HepG2 (cell line): ENCODE results near the gene APOC3. TPM values are rescaled to one million over a fixed set of nuclear protein-coding genes. Genes with fewer than 3 reads are reported as not detected.

Experiments
- AFF4 ChIP-seq: sonication (generic); formaldehyde crosslinking; IDR thresholded peaks from 2 replicates; pipeline ENCODE4 v1.4.0; 2020; ENCODE audit warnings: missing genetic modification reagents
- ATF6 ChIP-seq: sonication (generic); formaldehyde crosslinking; conservative IDR thresholded peaks from 2 replicates; pipeline ENCODE4 v1.4.0; 2020; ENCODE audit warnings: missing genetic modification reagents
- CENPX ChIP-seq: sonication (generic); formaldehyde crosslinking; IDR thresholded peaks from 2 replicates; pipeline ENCODE4 v1.9.0; 2021; ENCODE audit warnings: mild to moderate bottlenecking, missing genetic modification reagents, moderate library complexity
- CREB1 ChIP-seq, 2 experiments: fragments of 450-650 bp in 1 of 2; IDR thresholded peaks; 2 replicates each; pipeline ENCODE4 v1.6.1; 2016 to 2017; ENCODE audit warnings: control low read depth in 1 of 2, mild to moderate bottlenecking in 1 of 2, missing compliant biosample characterization in 1 of 2, missing genetic modification characterization in 1 of 2
- DMTF1 ChIP-seq: sonication (generic); formaldehyde crosslinking; IDR thresholded peaks from 2 replicates; pipeline ENCODE4 v1.4.0; 2020; ENCODE audit warnings: mild to moderate bottlenecking, missing genetic modification reagents
- DZIP1 ChIP-seq: sonication (generic); formaldehyde crosslinking; IDR thresholded peaks from 2 replicates; pipeline ENCODE4 v1.5.0; 2020; ENCODE audit warnings: mild to moderate bottlenecking, missing genetic modification reagents
- GABPB1 ChIP-seq: IDR thresholded peaks from 2 replicates; pipeline ENCODE4 v1.6.1; 2016; ENCODE audit warnings: mild to moderate bottlenecking, missing genetic modification reagents, moderate library complexity, missing compliant biosample characterization
- HDAC2 ChIP-seq: sonication (generic); formaldehyde crosslinking; IDR thresholded peaks from 2 replicates; pipeline ENCODE4 v1.4.0; 2020; ENCODE audit warnings: missing genetic modification reagents
- KDM1A ChIP-seq: IDR thresholded peaks from 2 replicates; pipeline ENCODE4 v1.6.1; 2016; ENCODE audit warnings: missing compliant biosample characterization
- KDM5B ChIP-seq: sonication (generic); formaldehyde crosslinking; IDR thresholded peaks from 2 replicates; pipeline ENCODE4 v1.4.0; 2020; ENCODE audit warnings: missing genetic modification reagents, mild to moderate bottlenecking, borderline replicate concordance
- MED8 ChIP-seq: sonication (generic); formaldehyde crosslinking; IDR thresholded peaks from 2 replicates; pipeline ENCODE4 v1.8.1; 2023; ENCODE audit warnings: mild to moderate bottlenecking, missing genetic modification reagents; ENCODE audit not compliant: insufficient replicate concordance
- NAIF1 ChIP-seq: sonication (generic); formaldehyde crosslinking; IDR thresholded peaks from 2 replicates; pipeline ENCODE4 v1.5.0; 2020; ENCODE audit warnings: mild to moderate bottlenecking, missing genetic modification reagents, borderline replicate concordance
- POLR2A ChIP-seq, 2 experiments: IDR thresholded peaks; 2 replicates each; pipeline ENCODE4 v1.6.1; 2011; ENCODE audit warnings: low read depth in 2 of 2, low read length in 2 of 2, mild to moderate bottlenecking in 1 of 2, moderate library complexity in 1 of 2; ENCODE audit not compliant: insufficient read depth in 1 of 2
- TEAD3 ChIP-seq: optimal IDR thresholded peaks from 2 replicates; pipeline ENCODE3; 2016; ENCODE audit warnings: borderline replicate concordance
- ZBTB8A ChIP-seq: sonication (generic); formaldehyde crosslinking; IDR thresholded peaks from 2 replicates; pipeline ENCODE4 v1.4.0; 2020; ENCODE audit warnings: mild to moderate bottlenecking, low read depth, missing genetic modification reagents, borderline replicate concordance
- ZFP36L1 ChIP-seq: sonication (generic); formaldehyde crosslinking; IDR thresholded peaks from 2 replicates; pipeline ENCODE4 v1.8.0; 2022; ENCODE audit warnings: mild to moderate bottlenecking, missing genetic modification reagents, moderate library complexity
- ZNF33A ChIP-seq: sonication (generic); formaldehyde crosslinking; IDR thresholded peaks from 2 replicates; pipeline ENCODE4 v1.5.1; 2020; ENCODE audit warnings: missing genetic modification reagents, mild to moderate bottlenecking, moderate library complexity, borderline replicate concordance
- ZNF34 ChIP-seq: sonication (generic); formaldehyde crosslinking; IDR thresholded peaks from 2 replicates; pipeline ENCODE4 v1.4.0; 2020; ENCODE audit warnings: mild to moderate bottlenecking, missing genetic modification reagents, borderline replicate concordance
- polyA plus RNA-seq, 8 experiments: library from polyadenylated mRNA; depleted of rRNA in 3 of 8; stranded (reverse) in 7 of 8; unstranded in 1 of 8; fragments of >200 nt; fragmentation: Illumina TruSeq in 4 of 8; extraction: Trizol in 4 of 8; gene quantifications; 2 replicates each; pipeline versions ENCODE4 v1.2.1 to v1.2.3, GENCODE V29; 2011 to 2016; ENCODE audit warnings: low read depth in 4 of 8, missing spikeins in 1 of 8, mixed read lengths in 1 of 8; ENCODE audit not compliant: insufficient read depth in 1 of 8
- total RNA-seq, 5 experiments: library from RNA; depleted of rRNA; stranded (reverse); fragments of >200 nt; fragmentation: Illumina TruSeq; extraction: Trizol; gene quantifications; 2 replicates each; pipeline ENCODE4 v1.2.3, GENCODE V29; 2016; ENCODE audit warnings: low read depth in 1 of 5

Gene APOC3
- total and polyA plus RNA-seq, 2 of the 13 experiments (the other 11 are each of a cell fraction or from before 2014, with no cell fraction given), result 314 to 687 TPM

- TF ChIP-seq DMTF1 (CRISPR knock-in tag) (no peak), AFF4 (no peak), ZNF33A (CRISPR knock-in tag) (no peak), KDM1A (peak; percentile 94), ZBTB8A (CRISPR knock-in tag) (0 out of 2 replicates have a peak, but pooled peaks have one; percentile 76), GABPB1 (CRISPR knock-in tag) (peak; percentile 80), ZFP36L1 (CRISPR knock-in tag) (peak; percentile 96), CENPX (CRISPR knock-in tag) (no peak), TEAD3 (CRISPR knock-in tag) (peak; percentile 39), CREB1 (IDR thresholded peaks at IDR 0.05) (no peak), CREB1 (CRISPR knock-in tag; IDR thresholded peaks at IDR 0.05) (no peak), DZIP1 (no peak), KDM5B (CRISPR knock-in tag) (peak; percentile 88), NAIF1 (CRISPR knock-in tag) (no peak), MED8 (CRISPR knock-in tag) (peak; percentile 99), ATF6 (CRISPR knock-in tag) (0 out of 2 replicates have a peak, but pooled peaks have one; percentile 55), HDAC2 (CRISPR knock-in tag) (peak; percentile 97), POLR2A (IDR thresholded peaks at IDR 0.05; ENCODE audit: insufficient read depth in 1 of 2, low read depth in 2 of 2, low read length in 2 of 2) (peak in 1 of 2 experiments; percentile 54; a peak in 2 of 4 replicates), ZNF34 (0 out of 2 replicates have a peak, but pooled peaks have one; percentile 71)
Observed at GRCh38 chr11:116826751-116827431, 2.8 kb upstream of the APOC3 start (continued).
